ENCODE results near the gene C11orf86. TPM values are rescaled to one million over a fixed set of nuclear protein-coding genes. Genes with fewer than 3 reads are reported as not detected.

C11orf86 gene
- polyA plus RNA-seq, 1 experiment = not detected

DNA sequence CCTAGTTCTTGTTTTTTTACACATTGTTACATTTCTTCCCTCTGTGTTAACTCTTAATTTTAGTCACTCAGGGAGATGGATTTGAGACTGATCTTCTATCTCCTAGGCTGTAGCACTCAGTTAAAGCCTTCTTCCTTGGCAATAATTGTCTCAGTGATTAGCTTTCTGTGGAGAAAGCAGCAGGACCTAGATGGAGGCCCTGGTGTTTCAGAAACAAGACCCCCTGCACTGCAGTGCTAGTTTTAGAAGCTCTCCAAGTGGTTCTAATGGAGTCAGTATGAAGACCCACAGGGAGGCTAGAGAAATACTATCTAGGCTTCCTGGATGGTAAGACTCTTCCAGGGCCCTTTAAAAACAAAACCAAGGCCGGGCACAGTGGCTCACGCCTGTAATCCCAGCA is 12.9 kb upstream of the C11orf86 start:
- no peak overlapping the region for H3K4me3 ChIP-seq (ENCODE audit: low read depth, low read length)
- CTCF ChIA-PET = no interaction called here
- POLR2A ChIA-PET = no interaction called here

DNA sequence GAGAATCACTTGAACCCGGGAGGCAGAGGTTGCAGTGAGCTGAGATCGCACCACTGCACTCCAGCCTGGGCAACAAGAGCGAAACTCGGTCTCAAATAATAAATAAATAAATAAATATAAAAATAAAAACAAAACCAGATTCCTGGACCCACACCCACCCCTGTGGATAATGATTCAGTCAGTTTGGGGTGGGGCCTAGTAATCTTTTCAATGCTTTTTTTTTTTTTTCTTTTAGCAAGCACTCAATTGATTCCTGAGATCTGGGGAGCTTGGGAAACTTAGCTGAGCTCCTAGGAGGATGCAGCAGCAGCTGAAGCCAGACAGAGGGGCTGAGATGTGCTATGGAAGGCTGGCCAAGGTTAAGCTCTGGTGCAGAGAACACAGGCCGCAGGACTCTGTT is 12.3 kb upstream of the C11orf86 start:
- DNase-seq (ENCODE audit: low read depth, low spot score) = no peak
- no peak overlapping the region for H3K4me3 ChIP-seq (ENCODE audit: low read depth, low read length)
- CTCF ChIA-PET = interaction anchor here (1.2 kb wide), 1 partner anchor 14 kb away, joined by 3 read pairs; no protein-coding TSS in a partner anchor
- no peaks in the 10 kb centered on the region for H3K9me3 ChIP-seq (ENCODE audit: control insufficient read depth, insufficient read depth, low read length)
- TF ChIP-seq, protein P1, sequence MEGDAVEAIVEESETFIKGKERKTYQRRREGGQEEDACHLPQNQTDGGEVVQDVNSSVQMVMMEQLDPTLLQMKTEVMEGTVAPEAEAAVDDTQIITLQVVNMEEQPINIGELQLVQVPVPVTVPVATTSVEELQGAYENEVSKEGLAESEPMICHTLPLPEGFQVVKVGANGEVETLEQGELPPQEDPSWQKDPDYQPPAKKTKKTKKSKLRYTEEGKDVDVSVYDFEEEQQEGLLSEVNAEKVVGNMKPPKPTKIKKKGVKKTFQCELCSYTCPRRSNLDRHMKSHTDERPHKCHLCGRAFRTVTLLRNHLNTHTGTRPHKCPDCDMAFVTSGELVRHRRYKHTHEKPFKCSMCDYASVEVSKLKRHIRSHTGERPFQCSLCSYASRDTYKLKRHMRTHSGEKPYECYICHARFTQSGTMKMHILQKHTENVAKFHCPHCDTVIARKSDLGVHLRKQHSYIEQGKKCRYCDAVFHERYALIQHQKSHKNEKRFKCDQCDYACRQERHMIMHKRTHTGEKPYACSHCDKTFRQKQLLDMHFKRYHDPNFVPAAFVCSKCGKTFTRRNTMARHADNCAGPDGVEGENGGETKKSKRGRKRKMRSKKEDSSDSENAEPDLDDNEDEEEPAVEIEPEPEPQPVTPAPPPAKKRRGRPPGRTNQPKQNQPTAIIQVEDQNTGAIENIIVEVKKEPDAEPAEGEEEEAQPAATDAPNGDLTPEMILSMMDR (IDR thresholded peaks at IDR 0.05; ENCODE audit: low read depth, low read length) = no peak
- no peak overlapping the region for H3K27ac ChIP-seq (ENCODE audit: low read depth, low read length)
- H3K27me3 ChIP-seq (ENCODE audit: control insufficient read depth, insufficient read depth, low read length) = no peaks in the 10 kb centered on the region
- POLR2A ChIA-PET = interaction anchor here (0.7 kb wide), 1 partner anchor 96 kb away, joined by 3 read pairs; no protein-coding TSS in a partner anchor

More for the DNA sequence above, 12.9 kb upstream of the C11orf86 start:
- Histone ChIP-seq H3K27ac (ENCODE audit: low read depth, low read length) (no peak overlapping the region), H3K9me3 (ENCODE audit: control insufficient read depth, insufficient read depth, low read length) (no peaks in the 10 kb centered on the region; the same call in 1 of the 2 replicates), H3K27me3 (ENCODE audit: control insufficient read depth, insufficient read depth, low read length) (no peaks in the 10 kb centered on the region)
- TF ChIP-seq, protein P1 (IDR thresholded peaks at IDR 0.05; ENCODE audit: low read depth, low read length) = no peak
- DNase-seq (ENCODE audit: low read depth, low spot score) = no peak

- ChIA-PET CTCF (no interaction called here), POLR2A (no interaction called here)
- Histone ChIP-seq H3K27me3 (ENCODE audit: control insufficient read depth, insufficient read depth, low read length) (no peaks in the 10 kb centered on the region), H3K4me3 (ENCODE audit: low read depth, low read length) (no peak overlapping the region), H3K9me3 (ENCODE audit: control insufficient read depth, insufficient read depth, low read length) (no peaks in the 10 kb centered on the region), H3K27ac (ENCODE audit: low read depth, low read length) (no peak overlapping the region)
- TF ChIP-seq, protein P1 (IDR thresholded peaks at IDR 0.05; ENCODE audit: low read depth, low read length) = no peak
- no peak for DNase-seq (ENCODE audit: low read depth, low spot score)
These were observed 10.6 kb upstream of the C11orf86 start for GRCh38 chr11:66964495-66964894.

DNA sequence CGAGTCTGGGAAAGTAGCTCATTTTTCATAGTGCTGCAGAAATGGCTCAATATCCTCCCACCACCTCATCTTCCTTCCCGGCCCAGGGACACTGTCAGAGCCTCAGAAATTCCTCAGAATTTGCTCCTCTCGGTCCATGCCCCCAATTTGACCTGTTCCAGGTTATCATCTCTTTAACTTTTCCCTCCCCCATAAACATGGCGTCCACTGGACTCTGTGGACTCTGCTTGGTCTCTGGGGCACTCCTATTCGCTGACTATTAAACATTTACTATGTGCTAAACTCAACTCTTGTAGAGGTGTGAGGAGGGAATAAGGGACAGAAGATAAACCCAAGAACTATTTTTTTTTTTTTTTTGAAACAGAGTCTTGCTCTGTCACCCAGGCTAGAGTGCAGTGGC is 8.8 kb upstream of the C11orf86 start:
- CTCF ChIA-PET = no interaction called here
- no peak for DNase-seq (ENCODE audit: low read depth, low spot score)
- POLR2A ChIA-PET = interaction anchor here (0.8 kb wide), 1 partner anchor 16 kb away, joined by 5 read pairs; no protein-coding TSS in a partner anchor

GRCh38 chr11:66967670-66968425 is 7.3 kb upstream of the C11orf86 start:
- DNase-seq (ENCODE audit: low read depth, low spot score) = no peak
- POLR2A ChIA-PET = no interaction called here
- no peaks in the 10 kb centered on the region for H3K9me3 ChIP-seq (ENCODE audit: control insufficient read depth, insufficient read depth, low read length)
- no peak overlapping the region for H3K4me3 ChIP-seq (ENCODE audit: low read depth, low read length)
- TF ChIP-seq, protein P1 (IDR thresholded peaks at IDR 0.05; ENCODE audit: low read depth, low read length) = no peak
- CTCF ChIA-PET = interaction anchor here (0.6 kb wide), 1 partner anchor 414 kb away, joined by 3 read pairs; no protein-coding TSS in a partner anchor
- H3K27ac ChIP-seq (ENCODE audit: low read depth, low read length) = peak overlapping the region; percentile 87
- no peaks in the 10 kb centered on the region for H3K27me3 ChIP-seq (ENCODE audit: control insufficient read depth, insufficient read depth, low read length)

More for the DNA sequence above, 8.8 kb upstream of the C11orf86 start:
- H3K27me3 ChIP-seq (ENCODE audit: control insufficient read depth, insufficient read depth, low read length) = no peaks in the 10 kb centered on the region
- TF ChIP-seq, protein P1 (IDR thresholded peaks at IDR 0.05; ENCODE audit: low read depth, low read length) = no peak
- H3K9me3 ChIP-seq (ENCODE audit: control insufficient read depth, insufficient read depth, low read length) = no peaks in the 10 kb centered on the region
- H3K4me3 ChIP-seq (ENCODE audit: low read depth, low read length) = no peak overlapping the region
- no peak overlapping the region for H3K27ac ChIP-seq (ENCODE audit: low read depth, low read length)
